Measurements from ENCODE around the gene MYO19. TPM values are rescaled to one million over a fixed set of nuclear protein-coding genes. Genes with fewer than 3 reads are reported as not detected.

MYO19 gene
- total and polyA plus RNA-seq, 9 of the 15 experiments (the other 6 are each of a cell fraction or from before 2014, with no cell fraction given): 21.6 to 176 (median 129) TPM

DNA sequence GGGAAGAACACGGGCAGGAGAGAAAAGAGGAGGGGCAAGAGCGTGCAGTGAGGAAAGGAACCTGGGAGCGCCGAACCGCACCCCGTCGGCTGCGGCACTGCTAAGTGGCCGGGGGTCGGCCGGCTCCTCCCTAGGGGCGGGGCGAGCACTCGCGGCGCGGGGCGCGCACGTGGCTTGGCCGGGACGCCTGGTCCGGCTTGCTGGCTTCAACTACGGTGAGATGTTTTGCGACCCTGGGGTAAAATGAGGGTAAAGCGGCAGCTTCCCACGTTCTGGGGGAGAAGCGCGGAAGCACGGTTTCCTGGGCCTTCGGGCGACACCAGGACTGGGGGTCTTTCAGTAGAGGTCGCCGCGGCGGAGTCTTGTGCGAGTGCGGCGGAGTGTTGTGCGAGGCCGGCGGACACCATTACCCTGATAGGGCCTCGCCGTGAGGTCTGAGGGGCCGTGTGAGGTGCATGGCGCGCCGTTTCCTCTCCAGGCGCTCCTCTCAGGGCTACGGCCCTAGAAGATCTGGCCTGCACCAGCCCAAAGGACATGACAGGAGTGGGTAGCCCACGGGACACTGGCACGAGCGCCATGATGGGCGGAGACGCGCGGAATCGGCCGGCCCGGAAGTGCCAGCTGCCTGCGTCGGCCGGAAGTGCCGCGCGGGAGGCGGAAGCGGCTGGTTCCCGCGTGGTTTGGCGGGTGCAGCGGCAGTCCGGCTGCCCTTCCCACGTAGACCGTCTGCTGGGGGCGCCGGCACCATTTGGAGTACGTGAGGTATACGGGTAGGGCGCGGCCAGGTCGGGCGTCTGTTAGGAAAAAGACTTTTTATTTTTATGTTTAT is at the start of gene MYO19, which contains the start of gene PIGW (continued):
- peak; percentile 7; the same call in 1 of the 2 replicates for TF ChIP-seq JUND (IDR thresholded peaks at IDR 0.05; ENCODE audit: borderline replicate concordance, low read depth, low read length)
- no peak; the same call in 2 of the 3 replicates for TF ChIP-seq JUND (tag; IDR thresholded peaks at IDR 0.05; ENCODE audit: borderline replicate concordance, low read depth, low read length)
- TF ChIP-seq ADNP (tag; IDR thresholded peaks at IDR 0.05): no peak
- TF ChIP-seq, protein P1, sequence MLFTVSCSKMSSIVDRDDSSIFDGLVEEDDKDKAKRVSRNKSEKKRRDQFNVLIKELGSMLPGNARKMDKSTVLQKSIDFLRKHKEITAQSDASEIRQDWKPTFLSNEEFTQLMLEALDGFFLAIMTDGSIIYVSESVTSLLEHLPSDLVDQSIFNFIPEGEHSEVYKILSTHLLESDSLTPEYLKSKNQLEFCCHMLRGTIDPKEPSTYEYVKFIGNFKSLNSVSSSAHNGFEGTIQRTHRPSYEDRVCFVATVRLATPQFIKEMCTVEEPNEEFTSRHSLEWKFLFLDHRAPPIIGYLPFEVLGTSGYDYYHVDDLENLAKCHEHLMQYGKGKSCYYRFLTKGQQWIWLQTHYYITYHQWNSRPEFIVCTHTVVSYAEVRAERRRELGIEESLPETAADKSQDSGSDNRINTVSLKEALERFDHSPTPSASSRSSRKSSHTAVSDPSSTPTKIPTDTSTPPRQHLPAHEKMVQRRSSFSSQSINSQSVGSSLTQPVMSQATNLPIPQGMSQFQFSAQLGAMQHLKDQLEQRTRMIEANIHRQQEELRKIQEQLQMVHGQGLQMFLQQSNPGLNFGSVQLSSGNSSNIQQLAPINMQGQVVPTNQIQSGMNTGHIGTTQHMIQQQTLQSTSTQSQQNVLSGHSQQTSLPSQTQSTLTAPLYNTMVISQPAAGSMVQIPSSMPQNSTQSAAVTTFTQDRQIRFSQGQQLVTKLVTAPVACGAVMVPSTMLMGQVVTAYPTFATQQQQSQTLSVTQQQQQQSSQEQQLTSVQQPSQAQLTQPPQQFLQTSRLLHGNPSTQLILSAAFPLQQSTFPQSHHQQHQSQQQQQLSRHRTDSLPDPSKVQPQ (CRISPR knock-in tag; IDR thresholded peaks at IDR 0.05; ENCODE audit: borderline replicate concordance): peak; percentile 71; the same call in 1 of the 2 replicates
- no peak for TF ChIP-seq NR1H2 (CRISPR knock-in tag; IDR thresholded peaks at IDR 0.05)
- TF ChIP-seq HDGF (IDR thresholded peaks at IDR 0.05): no peak
- no peak for TF ChIP-seq HLTF (IDR thresholded peaks at IDR 0.05)
- TF ChIP-seq, protein P2, sequence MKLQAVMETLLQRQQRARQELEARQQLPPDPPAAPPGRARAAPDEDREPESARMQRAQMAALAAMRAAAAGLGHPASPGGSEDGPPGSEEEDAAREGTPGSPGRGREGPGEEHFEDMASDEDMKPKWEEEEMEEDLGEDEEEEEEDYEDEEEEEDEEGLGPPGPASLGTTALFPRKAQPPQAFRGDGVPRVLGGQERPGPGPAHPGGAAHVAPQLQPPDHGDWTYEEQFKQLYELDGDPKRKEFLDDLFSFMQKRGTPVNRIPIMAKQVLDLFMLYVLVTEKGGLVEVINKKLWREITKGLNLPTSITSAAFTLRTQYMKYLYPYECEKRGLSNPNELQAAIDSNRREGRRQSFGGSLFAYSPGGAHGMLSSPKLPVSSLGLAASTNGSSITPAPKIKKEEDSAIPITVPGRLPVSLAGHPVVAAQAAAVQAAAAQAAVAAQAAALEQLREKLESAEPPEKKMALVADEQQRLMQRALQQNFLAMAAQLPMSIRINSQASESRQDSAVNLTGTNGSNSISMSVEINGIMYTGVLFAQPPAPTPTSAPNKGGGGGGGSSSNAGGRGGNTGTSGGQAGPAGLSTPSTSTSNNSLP (IDR thresholded peaks at IDR 0.05; ENCODE audit: borderline replicate concordance, low read depth, low read length): no peak
- TF ChIP-seq BHLHE40 (IDR thresholded peaks at IDR 0.05; ENCODE audit: low read length): peak; percentile 84
- TF ChIP-seq ZNF124 (CRISPR knock-in tag; IDR thresholded peaks at IDR 0.05): no peak
- TF ChIP-seq, protein P3, sequence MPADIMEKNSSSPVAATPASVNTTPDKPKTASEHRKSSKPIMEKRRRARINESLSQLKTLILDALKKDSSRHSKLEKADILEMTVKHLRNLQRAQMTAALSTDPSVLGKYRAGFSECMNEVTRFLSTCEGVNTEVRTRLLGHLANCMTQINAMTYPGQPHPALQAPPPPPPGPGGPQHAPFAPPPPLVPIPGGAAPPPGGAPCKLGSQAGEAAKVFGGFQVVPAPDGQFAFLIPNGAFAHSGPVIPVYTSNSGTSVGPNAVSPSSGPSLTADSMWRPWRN (IDR thresholded peaks at IDR 0.05; ENCODE audit: low read depth): 0 out of 2 replicates have a peak, but pooled peaks have one; percentile 38
- no peak for TF ChIP-seq SREBF1 (IDR thresholded peaks at IDR 0.05; ENCODE audit: borderline replicate concordance, low read depth, low read length)
- TF ChIP-seq, protein P4, sequence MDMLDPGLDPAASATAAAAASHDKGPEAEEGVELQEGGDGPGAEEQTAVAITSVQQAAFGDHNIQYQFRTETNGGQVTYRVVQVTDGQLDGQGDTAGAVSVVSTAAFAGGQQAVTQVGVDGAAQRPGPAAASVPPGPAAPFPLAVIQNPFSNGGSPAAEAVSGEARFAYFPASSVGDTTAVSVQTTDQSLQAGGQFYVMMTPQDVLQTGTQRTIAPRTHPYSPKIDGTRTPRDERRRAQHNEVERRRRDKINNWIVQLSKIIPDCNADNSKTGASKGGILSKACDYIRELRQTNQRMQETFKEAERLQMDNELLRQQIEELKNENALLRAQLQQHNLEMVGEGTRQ (CRISPR knock-in tag; IDR thresholded peaks at IDR 0.05): 0 out of 2 replicates have a peak, but pooled peaks have one; percentile 6
- TF ChIP-seq, protein P5, sequence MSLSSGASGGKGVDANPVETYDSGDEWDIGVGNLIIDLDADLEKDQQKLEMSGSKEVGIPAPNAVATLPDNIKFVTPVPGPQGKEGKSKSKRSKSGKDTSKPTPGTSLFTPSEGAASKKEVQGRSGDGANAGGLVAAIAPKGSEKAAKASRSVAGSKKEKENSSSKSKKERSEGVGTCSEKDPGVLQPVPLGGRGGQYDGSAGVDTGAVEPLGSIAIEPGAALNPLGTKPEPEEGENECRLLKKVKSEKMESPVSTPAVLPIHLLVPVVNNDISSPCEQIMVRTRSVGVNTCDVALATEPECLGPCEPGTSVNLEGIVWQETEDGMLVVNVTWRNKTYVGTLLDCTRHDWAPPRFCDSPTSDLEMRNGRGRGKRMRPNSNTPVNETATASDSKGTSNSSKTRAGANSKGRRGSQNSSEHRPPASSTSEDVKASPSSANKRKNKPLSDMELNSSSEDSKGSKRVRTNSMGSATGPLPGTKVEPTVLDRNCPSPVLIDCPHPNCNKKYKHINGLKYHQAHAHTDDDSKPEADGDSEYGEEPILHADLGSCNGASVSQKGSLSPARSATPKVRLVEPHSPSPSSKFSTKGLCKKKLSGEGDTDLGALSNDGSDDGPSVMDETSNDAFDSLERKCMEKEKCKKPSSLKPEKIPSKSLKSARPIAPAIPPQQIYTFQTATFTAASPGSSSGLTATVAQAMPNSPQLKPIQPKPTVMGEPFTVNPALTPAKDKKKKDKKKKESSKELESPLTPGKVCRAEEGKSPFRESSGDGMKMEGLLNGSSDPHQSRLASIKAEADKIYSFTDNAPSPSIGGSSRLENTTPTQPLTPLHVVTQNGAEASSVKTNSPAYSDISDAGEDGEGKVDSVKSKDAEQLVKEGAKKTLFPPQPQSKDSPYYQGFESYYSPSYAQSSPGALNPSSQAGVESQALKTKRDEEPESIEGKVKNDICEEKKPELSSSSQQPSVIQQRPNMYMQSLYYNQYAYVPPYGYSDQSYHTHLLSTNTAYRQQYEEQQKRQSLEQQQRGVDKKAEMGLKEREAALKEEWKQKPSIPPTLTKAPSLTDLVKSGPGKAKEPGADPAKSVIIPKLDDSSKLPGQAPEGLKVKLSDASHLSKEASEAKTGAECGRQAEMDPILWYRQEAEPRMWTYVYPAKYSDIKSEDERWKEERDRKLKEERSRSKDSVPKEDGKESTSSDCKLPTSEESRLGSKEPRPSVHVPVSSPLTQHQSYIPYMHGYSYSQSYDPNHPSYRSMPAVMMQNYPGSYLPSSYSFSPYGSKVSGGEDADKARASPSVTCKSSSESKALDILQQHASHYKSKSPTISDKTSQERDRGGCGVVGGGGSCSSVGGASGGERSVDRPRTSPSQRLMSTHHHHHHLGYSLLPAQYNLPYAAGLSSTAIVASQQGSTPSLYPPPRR (CRISPR knock-in tag; IDR thresholded peaks at IDR 0.05; ENCODE audit: borderline replicate concordance): no peak
- TF ChIP-seq ZFP1 (CRISPR knock-in tag; IDR thresholded peaks at IDR 0.05): no peak
- TF ChIP-seq TRIM28 (IDR thresholded peaks at IDR 0.05): no peak; the same call in 1 of the 2 replicates

All from K562 (cell line).